K562 (cell line): ENCODE measurements around the gene TRIM37. TPM values are rescaled to one million over a fixed set of nuclear protein-coding genes. Genes with fewer than 3 reads are reported as not detected.

Experiments used
- ATAC-seq: fragments of 200-7000 bp; cut with Tn5 transposase; 3 replicates; pipeline ENCODE4 v1.9.1; 2020; ENCODE audit warnings: moderate library complexity
- BruUV-seq: library from RNA; stranded (reverse); fragments of 400-500 nt; replicated peaks from 2 replicates; lab custom pipeline; 2021; lab: Mats Ljungman, UMichigan
- CTCF ChIA-PET: fragments of 300-600 bp; formaldehyde crosslinking; extraction: SDS; loops from one replicate; lab custom pipeline; 2021; ENCODE audit warnings: low intra/inter-chr PET ratio; lab: Yijun Ruan, JAX
- POLR2A ChIA-PET: fragments of 300-600, 350-650 bp; sonication (Branson Sonifier 250); formaldehyde crosslinking; extraction: SDS; loops from one replicate; lab custom pipeline; 2021; ENCODE audit warnings: antibody characterized with exemption, inconsistent platforms; lab: Yijun Ruan, JAX
- DNase-seq, 4 experiments: peaks; one replicate each; pipeline versions ENCODE4 v3.0.0 to v3.0.0-alpha.2; 2011 to 2018; ENCODE audit warnings: low spot score in 3 of 4, mixed read lengths in 3 of 4; ENCODE audit errors: extremely low read depth in 1 of 4
- FAIRE-seq: peaks from 2 replicates; lab custom pipeline; 2011; peaks lifted over from hg19 to GRCh38; lab: Jason Lieb, UNC
- H2AFZ ChIP-seq: 2 replicates; pipeline ENCODE4 v1.6.0; 2011; ENCODE audit warnings: low read depth, low read length, control low read depth, inconsistent platforms
- H3K27ac ChIP-seq: fragments of 200-600 bp; 3 replicates; pipeline ENCODE4 v1.8.0; 2011; ENCODE audit warnings: low read depth, mild to moderate bottlenecking, control low read depth, inconsistent platforms, low read length, moderate library complexity, mixed read lengths; ENCODE audit errors: extremely low read depth
- H3K27me3 ChIP-seq, 2 experiments: fragments of 300-600 bp in 1 of 2; 2 replicates in 1 of 2; 3 replicates in 1 of 2; pipeline versions ENCODE4 v1.6.0 to v1.8.0; 2011; ENCODE audit warnings: inconsistent platforms in 2 of 2, low read length in 2 of 2, mild to moderate bottlenecking in 1 of 2, mixed read lengths in 1 of 2, moderate library complexity in 1 of 2; ENCODE audit not compliant: control insufficient read depth in 2 of 2, insufficient read depth in 2 of 2
- H3K36me3 ChIP-seq: fragments of 300-600 bp; 3 replicates; pipeline ENCODE4 v1.8.0; 2011; ENCODE audit warnings: mild to moderate bottlenecking, low read length, inconsistent platforms; ENCODE audit not compliant: control insufficient read depth, insufficient read depth
- H3K4me1 ChIP-seq, 2 experiments: fragments of 200-600 bp in 1 of 2; replicated peaks in 1 of 2; 2 replicates in 1 of 2; 3 replicates in 1 of 2; pipeline versions ENCODE4 v1.5.1 to v1.8.0; 2011; ENCODE audit warnings: inconsistent platforms in 2 of 2, low read length in 2 of 2, mild to moderate bottlenecking in 1 of 2, mixed read lengths in 1 of 2, moderate library complexity in 1 of 2; ENCODE audit not compliant: control insufficient read depth in 2 of 2, insufficient read depth in 2 of 2
- H3K4me2 ChIP-seq: 2 replicates; pipeline ENCODE4 v1.6.1; 2011; ENCODE audit warnings: low read length, control low read depth, inconsistent platforms, mixed read lengths; ENCODE audit not compliant: insufficient read depth
- H3K4me3 ChIP-seq: fragments of 200-600 bp; sonication (generic), shearing (Covaris generic); 2 replicates; pipeline ENCODE4 v1.5.1; 2016; ENCODE audit warnings: control low read depth, inconsistent platforms
- H3K79me2 ChIP-seq: fragments of 200-600 bp; 3 replicates; pipeline ENCODE4 v1.8.0; 2011; ENCODE audit warnings: low read length, inconsistent platforms; ENCODE audit not compliant: control insufficient read depth, insufficient read depth
- H3K9ac ChIP-seq, 2 experiments: 2 replicates each; pipeline versions ENCODE4 v1.6.0 to v1.6.1; 2011; ENCODE audit warnings: low read depth in 2 of 2, low read length in 2 of 2, control low read depth in 1 of 2, inconsistent platforms in 1 of 2, mild to moderate bottlenecking in 1 of 2, mixed read lengths in 1 of 2; ENCODE audit not compliant: insufficient read depth in 1 of 2
- H3K9me1 ChIP-seq: one replicate; pipeline ENCODE4 v1.6.0; 2011; ENCODE audit warnings: inconsistent platforms, mild to moderate bottlenecking, low read length, moderate library complexity; ENCODE audit not compliant: control insufficient read depth, insufficient read depth
- H3K9me3 ChIP-seq: replicated peaks from 2 replicates; pipeline ENCODE4 v1.5.1; 2011; ENCODE audit warnings: low read depth, low read length, inconsistent platforms; ENCODE audit not compliant: control insufficient read depth, insufficient read depth
- H4K20me1 ChIP-seq: replicated peaks from 2 replicates; pipeline ENCODE4 v1.6.1; 2011; ENCODE audit warnings: low read length, inconsistent platforms, mixed read lengths; ENCODE audit not compliant: control insufficient read depth, insufficient read depth
- ARID1B ChIP-seq: fragments of 450-650 bp; IDR thresholded peaks from 2 replicates; pipeline ENCODE4 v1.6.1; 2016; ENCODE audit warnings: antibody characterized with exemption, mild to moderate bottlenecking, inconsistent platforms
- EGR1 ChIP-seq: fragments of 450-650 bp; conservative IDR thresholded peaks from 2 replicates; pipeline ENCODE4 v1.6.1; 2017; ENCODE audit warnings: mild to moderate bottlenecking
- MEIS2 ChIP-seq: fragments of 450-650 bp; IDR thresholded peaks from 2 replicates; pipeline ENCODE4 v1.6.1; 2014; ENCODE audit warnings: mild to moderate bottlenecking; ENCODE audit not compliant: partially characterized antibody
- PHF20 ChIP-seq: fragments of 450-650 bp; IDR thresholded peaks from 2 replicates; pipeline ENCODE4 v1.6.1; 2018; ENCODE audit not compliant: partially characterized antibody
- SLC30A9 ChIP-seq: fragments of 250-450 bp; sonication (Bioruptor Pico); IDR thresholded peaks from 2 replicates; pipeline ENCODE4 v1.8.0; 2022; ENCODE audit warnings: mild to moderate bottlenecking, moderate library complexity
- SRF ChIP-seq, 2 experiments: fragments of 250-450, 450-650 bp in 1 of 2; sonication (Bioruptor Pico) in 1 of 2; sonication (generic) in 1 of 2; formaldehyde crosslinking; IDR thresholded peaks; 2 replicates each; pipeline versions ENCODE4 v1.5.0 to v1.5.1; 2020 to 2022; ENCODE audit warnings: mild to moderate bottlenecking in 1 of 2, missing genetic modification reagents in 1 of 2
- WGBS: fragments of 100-300 bp; shearing (Covaris generic); methylation state at CpG from one replicate; pipeline ENCODE4 v1.1.6; 2016; ENCODE audit warnings: low coverage, mixed read lengths; ENCODE audit not compliant: insufficient coverage; ENCODE audit errors: missing lambda C conversion rate; 5-methylcytosine and 5-hydroxymethylcytosine counted together
- in situ Hi-C: fragments of 300-500 bp; cut with MboI; formaldehyde crosslinking; loops from 4 replicates; pipeline ENCODE4 v1.15.0; 2018; ENCODE audit warnings: inconsistent platforms, mixed read lengths
- intact Hi-C: fragments of 100-400 bp; cut with micrococcal nuclease; formaldehyde crosslinking; loops from 2 replicates; pipeline ENCODE4 v1.14.2; 2022
- polyA plus RNA-seq, 8 experiments: library from polyadenylated mRNA; depleted of rRNA in 4 of 8; stranded (reverse) in 5 of 8; unstranded in 3 of 8; fragments of >200 nt; fragmentation: Nextera tagmentation in 2 of 8; fragmentation: Illumina TruSeq in 1 of 8; extraction: Ambion mirVana in 2 of 8; extraction: Trizol in 1 of 8; gene quantifications; 2 replicates each; pipeline versions ENCODE4 v1.2.1 to v1.2.3, GENCODE V29; 2011 to 2014; ENCODE audit warnings: inconsistent platforms in 1 of 8, missing spikeins in 1 of 8
- total RNA-seq, 7 experiments: library from RNA; depleted of rRNA in 6 of 7; stranded (reverse); fragments of >200 nt in 6 of 7; fragmentation: Illumina TruSeq in 2 of 7; extraction: Trizol in 2 of 7; gene quantifications; 2 replicates each; pipeline versions ENCODE4 v1.2.1 to v1.2.3, GENCODE V29; 2011 to 2021; ENCODE audit warnings: low replicate concordance in 1 of 7
- TF ChIP-seq, protein P1 (sequence below), 3 experiments: fragments of 200-800 bp in 1 of 3; fragments of 250-450 bp in 1 of 3; fragments of 450-650 bp in 1 of 3; sonication (Bioruptor Pico) in 1 of 3; sonication (Bioruptor generic) in 1 of 3; formaldehyde crosslinking in 1 of 3; IDR thresholded peaks; 2 replicates each; pipeline versions ENCODE4 v1.6.1 to v1.8.0; 2016 to 2022; ENCODE audit warnings: mild to moderate bottlenecking in 2 of 3, missing genetic modification characterization in 2 of 3, missing compliant biosample characterization in 1 of 3, moderate library complexity in 1 of 3
- TF ChIP-seq, protein P2 (sequence below): sonication (generic); formaldehyde crosslinking; IDR thresholded peaks from 2 replicates; pipeline ENCODE4 v1.8.1; 2022; ENCODE audit warnings: missing genetic modification reagents

The TRIM37 gene
- total and polyA plus RNA-seq, 9 of the 15 experiments (the other 6 are each of a cell fraction or from before 2014, with no cell fraction given), result 4.5 to 31.4 (median 23.8) TPM

DNA sequence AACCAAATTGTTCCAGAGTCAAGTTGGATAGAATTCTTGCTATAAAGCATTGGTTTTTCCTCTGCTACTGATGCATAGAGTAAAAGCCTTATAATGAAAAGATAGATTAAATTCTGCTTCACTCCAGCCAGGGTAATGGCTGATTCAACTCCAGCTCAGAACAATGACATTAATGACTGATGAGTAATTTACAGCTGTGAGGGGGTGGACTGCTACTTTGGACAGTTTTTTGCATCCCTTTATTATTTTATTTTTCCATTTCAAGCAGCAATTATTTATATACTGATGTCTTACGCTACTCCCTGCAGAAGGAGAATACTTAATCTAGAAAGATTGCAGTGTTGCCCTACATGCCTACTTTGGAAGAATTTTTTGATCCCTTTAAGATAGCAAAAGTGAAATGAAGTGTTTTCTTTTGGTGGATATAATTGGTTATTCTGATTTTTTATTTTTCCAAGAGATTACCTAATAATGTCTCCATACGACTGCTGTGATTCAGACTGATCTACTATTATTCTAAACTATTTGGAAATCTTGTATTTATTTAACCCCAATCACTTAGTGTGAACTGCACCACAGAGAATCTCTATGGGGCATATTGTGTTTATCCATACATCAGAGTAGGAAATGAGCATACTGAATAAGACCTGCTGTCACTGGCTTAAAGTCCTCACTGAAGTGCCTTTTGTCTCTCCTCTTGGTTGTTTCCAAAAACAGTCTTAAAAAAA is 149.5 kb downstream of the TRIM37 start:
- no peak overlapping the region for H3K27ac ChIP-seq
- no peaks in the 10 kb centered on the region for H3K36me3 ChIP-seq
- 68% methylated on average over 2 of the region's 2 CpGs for WGBS
- intact Hi-C loops (no loop called here), in situ Hi-C loops (no loop called here)
- BruUV-seq, result no TSS peak
- H3K9ac ChIP-seq, result no peak overlapping the region
- peaks cover under 1% of the 10 kb centered on the region; the same call in 1 of the 2 replicates for H3K9me3 ChIP-seq
- no peak for FAIRE-seq
- ChIA-PET CTCF (no interaction called here), POLR2A (interaction anchor here (0.6 to 0.7 kb wide), 2 partner anchors 8 to 282 kb away, joined by 3 read pairs; no protein-coding TSS in a partner anchor)
- H3K9me1 ChIP-seq, result no peaks in the 10 kb centered on the region
- no peak for ATAC-seq
- no peaks in the 10 kb centered on the region for H3K79me2 ChIP-seq
- no peaks in the 10 kb centered on the region for H3K4me1 ChIP-seq
- no peaks in the 10 kb centered on the region for H4K20me1 ChIP-seq
- no peak for DNase-seq
- peak; percentile 52 for TF ChIP-seq MEIS2
- TF ChIP-seq EGR1, result peak; percentile 61
- TF ChIP-seq, protein P1, sequence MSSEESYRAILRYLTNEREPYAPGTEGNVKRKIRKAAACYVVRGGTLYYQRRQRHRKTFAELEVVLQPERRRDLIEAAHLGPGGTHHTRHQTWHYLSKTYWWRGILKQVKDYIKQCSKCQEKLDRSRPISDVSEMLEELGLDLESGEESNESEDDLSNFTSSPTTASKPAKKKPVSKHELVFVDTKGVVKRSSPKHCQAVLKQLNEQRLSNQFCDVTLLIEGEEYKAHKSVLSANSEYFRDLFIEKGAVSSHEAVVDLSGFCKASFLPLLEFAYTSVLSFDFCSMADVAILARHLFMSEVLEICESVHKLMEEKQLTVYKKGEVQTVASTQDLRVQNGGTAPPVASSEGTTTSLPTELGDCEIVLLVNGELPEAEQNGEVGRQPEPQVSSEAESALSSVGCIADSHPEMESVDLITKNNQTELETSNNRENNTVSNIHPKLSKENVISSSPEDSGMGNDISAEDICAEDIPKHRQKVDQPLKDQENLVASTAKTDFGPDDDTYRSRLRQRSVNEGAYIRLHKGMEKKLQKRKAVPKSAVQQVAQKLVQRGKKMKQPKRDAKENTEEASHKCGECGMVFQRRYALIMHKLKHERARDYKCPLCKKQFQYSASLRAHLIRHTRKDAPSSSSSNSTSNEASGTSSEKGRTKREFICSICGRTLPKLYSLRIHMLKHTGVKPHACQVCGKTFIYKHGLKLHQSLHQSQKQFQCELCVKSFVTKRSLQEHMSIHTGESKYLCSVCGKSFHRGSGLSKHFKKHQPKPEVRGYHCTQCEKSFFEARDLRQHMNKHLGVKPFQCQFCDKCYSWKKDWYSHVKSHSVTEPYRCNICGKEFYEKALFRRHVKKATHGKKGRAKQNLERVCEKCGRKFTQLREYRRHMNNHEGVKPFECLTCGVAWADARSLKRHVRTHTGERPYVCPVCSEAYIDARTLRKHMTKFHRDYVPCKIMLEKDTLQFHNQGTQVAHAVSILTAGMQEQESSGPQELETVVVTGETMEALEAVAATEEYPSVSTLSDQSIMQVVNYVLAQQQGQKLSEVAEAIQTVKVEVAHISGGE (CRISPR knock-in tag; IDR thresholded peaks at IDR 0.05), result 0 out of 6 replicates have a peak, but pooled peaks of 1 of the 3 experiments have one; percentile 1
- no peak for TF ChIP-seq SRF (CRISPR knock-in tag; IDR thresholded peaks at IDR 0.05)
- no peak for TF ChIP-seq PHF20
- TF ChIP-seq, protein P2, sequence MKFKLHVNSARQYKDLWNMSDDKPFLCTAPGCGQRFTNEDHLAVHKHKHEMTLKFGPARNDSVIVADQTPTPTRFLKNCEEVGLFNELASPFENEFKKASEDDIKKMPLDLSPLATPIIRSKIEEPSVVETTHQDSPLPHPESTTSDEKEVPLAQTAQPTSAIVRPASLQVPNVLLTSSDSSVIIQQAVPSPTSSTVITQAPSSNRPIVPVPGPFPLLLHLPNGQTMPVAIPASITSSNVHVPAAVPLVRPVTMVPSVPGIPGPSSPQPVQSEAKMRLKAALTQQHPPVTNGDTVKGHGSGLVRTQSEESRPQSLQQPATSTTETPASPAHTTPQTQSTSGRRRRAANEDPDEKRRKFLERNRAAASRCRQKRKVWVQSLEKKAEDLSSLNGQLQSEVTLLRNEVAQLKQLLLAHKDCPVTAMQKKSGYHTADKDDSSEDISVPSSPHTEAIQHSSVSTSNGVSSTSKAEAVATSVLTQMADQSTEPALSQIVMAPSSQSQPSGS (CRISPR knock-in tag), result no peak
- no peak for TF ChIP-seq SLC30A9
- TF ChIP-seq ARID1B, result no peak
- H3K4me3 ChIP-seq, result no peak overlapping the region
- H3K4me2 ChIP-seq, result no peak overlapping the region
- no peaks in the 10 kb centered on the region for H3K27me3 ChIP-seq
- H2AFZ ChIP-seq, result no peak overlapping the region
